Breast epithelium (tissue), 4 donors: ENCODE measurements around the gene RPN1. TPM values are rescaled to one million over a fixed set of nuclear protein-coding genes. Genes with fewer than 3 reads are reported as not detected.

ENCODE experiments used
- DNase-seq, 2 donors: peaks; one replicate each; pipeline ENCODE4 v3.0.0-alpha.2; 2019; ENCODE audit warnings: low spot score in 2 of 2
- H3K27ac ChIP-seq, 2 donors: fragments of 200-600 bp; sonication (generic) in 1 of 2; one replicate each; pipeline ENCODE4 v1.5.1; 2016 to 2019; ENCODE audit warnings: mild to moderate bottlenecking in 1 of 2
- H3K27me3 ChIP-seq, 2 donors: fragments of 200-600 bp; sonication (generic) in 1 of 2; one replicate each; pipeline versions ENCODE4 v1.5.1 to v1.6.0; 2017 to 2019; ENCODE audit warnings: control low read depth in 1 of 2, mild to moderate bottlenecking in 1 of 2
- H3K36me3 ChIP-seq: fragments of 200-600 bp; one replicate; pipeline ENCODE4 v1.5.1; 2019
- H3K4me1 ChIP-seq, 2 donors: fragments of 200-600 bp; sonication (generic); one replicate each; pipeline ENCODE4 v1.5.1; 2016 to 2019; ENCODE audit warnings: control low read depth in 1 of 2
- H3K4me3 ChIP-seq, 3 donors: fragments of 200-600 bp; sonication (generic); 1 replicate in 2 of 3; 2 replicates in 1 of 3; pipeline ENCODE4 v1.5.1; 2016 to 2019; ENCODE audit warnings: mild to moderate bottlenecking in 3 of 3, moderate library complexity in 2 of 3
- H3K9me3 ChIP-seq, 2 donors: fragments of 200-600 bp; sonication (generic) in 1 of 2; one replicate each; pipeline ENCODE4 v1.5.1; 2016 to 2019; ENCODE audit warnings: control low read depth in 1 of 2
- POLR2A ChIP-seq: fragments of 450-650 bp; IDR thresholded peaks from one replicate; pipeline ENCODE4 v1.6.1; 2016; ENCODE audit warnings: antibody characterized with exemption, mild to moderate bottlenecking, moderate library complexity
- POLR2AphosphoS5 ChIP-seq, 3 donors: sonication (generic); formaldehyde crosslinking; IDR thresholded peaks; one replicate each; pipeline ENCODE4 v1.6.1; 2017; ENCODE audit warnings: antibody characterized with exemption in 3 of 3
- intact Hi-C: fragments of 100-400 bp; cut with DNase I; formaldehyde crosslinking; loops from one replicate; pipeline ENCODE4 v1.15.1; 2023; ENCODE audit warnings: low total_unique reads
- total RNA-seq, 3 donors: library from RNA; depleted of rRNA; stranded (reverse); fragments of >200 nt; gene quantifications; one replicate each; pipeline ENCODE4 v1.1.0, GENCODE V29; 2016
- TF ChIP-seq, protein P1 (sequence below), 3 donors: fragments of 450-650 bp; IDR thresholded peaks; one replicate each; pipeline ENCODE4 v1.5.1; 2016 to 2017; ENCODE audit warnings: antibody characterized with exemption in 3 of 3, mild to moderate bottlenecking in 3 of 3, moderate library complexity in 3 of 3

RPN1 gene
- total RNA-seq, 3 donors from 2014 or later, result 237 to 285 (median 240) TPM

DNA sequence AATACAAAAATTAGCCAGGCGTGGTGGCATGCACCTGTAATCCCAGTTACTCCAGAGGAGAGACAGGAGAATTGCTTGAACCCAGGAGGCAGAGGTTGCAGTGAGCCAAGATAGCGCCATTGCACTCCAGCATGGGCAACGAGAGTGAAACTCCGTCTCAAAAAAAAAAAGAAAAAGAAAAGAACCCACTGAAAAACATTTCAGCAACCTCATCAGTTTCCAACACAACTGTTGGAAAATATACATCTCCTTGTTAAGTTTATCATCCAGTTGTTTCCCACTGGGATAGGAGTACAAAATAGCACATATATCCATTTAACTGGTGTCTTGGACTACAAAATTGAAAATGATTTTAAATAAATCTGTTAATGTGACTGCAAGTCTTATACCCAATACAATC is 2.2 kb downstream of the RPN1 start:
- peaks cover 0 to 12% of the 10 kb centered on the region in 2 donors for H3K4me1 ChIP-seq
- peak overlapping the region in 1 of 2 donors; percentile 98 for H3K27ac ChIP-seq
- no peaks in the 10 kb centered on the region for H3K36me3 ChIP-seq
- H3K27me3 ChIP-seq, result no peaks in the 10 kb centered on the region
- intact Hi-C loops, result no loop called here
- no peak for DNase-seq
- TF ChIP-seq POLR2A (no peak), POLR2AphosphoS5 (IDR thresholded peaks at IDR 0.05) (no peak)
- TF ChIP-seq, protein P1, sequence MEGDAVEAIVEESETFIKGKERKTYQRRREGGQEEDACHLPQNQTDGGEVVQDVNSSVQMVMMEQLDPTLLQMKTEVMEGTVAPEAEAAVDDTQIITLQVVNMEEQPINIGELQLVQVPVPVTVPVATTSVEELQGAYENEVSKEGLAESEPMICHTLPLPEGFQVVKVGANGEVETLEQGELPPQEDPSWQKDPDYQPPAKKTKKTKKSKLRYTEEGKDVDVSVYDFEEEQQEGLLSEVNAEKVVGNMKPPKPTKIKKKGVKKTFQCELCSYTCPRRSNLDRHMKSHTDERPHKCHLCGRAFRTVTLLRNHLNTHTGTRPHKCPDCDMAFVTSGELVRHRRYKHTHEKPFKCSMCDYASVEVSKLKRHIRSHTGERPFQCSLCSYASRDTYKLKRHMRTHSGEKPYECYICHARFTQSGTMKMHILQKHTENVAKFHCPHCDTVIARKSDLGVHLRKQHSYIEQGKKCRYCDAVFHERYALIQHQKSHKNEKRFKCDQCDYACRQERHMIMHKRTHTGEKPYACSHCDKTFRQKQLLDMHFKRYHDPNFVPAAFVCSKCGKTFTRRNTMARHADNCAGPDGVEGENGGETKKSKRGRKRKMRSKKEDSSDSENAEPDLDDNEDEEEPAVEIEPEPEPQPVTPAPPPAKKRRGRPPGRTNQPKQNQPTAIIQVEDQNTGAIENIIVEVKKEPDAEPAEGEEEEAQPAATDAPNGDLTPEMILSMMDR (IDR thresholded peaks at IDR 0.05), result no peak
- H3K4me3 ChIP-seq, result peak overlapping the region in 2 of 3 donors; percentile 74 to 100
- H3K9me3 ChIP-seq, result no peaks in the 10 kb centered on the region

DNA sequence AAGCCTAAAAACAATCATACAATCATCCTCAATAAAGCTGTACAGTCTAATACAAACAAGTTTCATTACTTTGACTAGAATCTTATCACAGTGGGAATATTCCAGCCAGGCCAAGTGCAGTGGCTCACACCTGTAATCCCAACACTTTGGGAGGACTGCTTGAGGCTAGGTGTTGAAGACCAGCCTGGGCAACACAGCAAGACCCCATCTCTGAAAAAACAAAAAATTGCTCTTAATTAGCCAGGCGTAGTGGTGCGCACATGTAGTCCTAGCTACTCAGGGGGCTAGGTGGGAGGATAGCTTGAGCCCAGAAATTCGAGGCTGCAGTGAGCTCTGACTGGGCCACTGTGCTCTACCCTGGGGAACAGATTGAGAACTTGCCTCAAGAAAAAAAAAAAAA is 3.3 kb downstream of the RPN1 start:
- TF ChIP-seq, protein P1 (IDR thresholded peaks at IDR 0.05), result no peak
- no peak overlapping the region for H3K27ac ChIP-seq
- peaks cover 0 to 12% of the 10 kb centered on the region in 2 donors for H3K4me1 ChIP-seq
- H3K4me3 ChIP-seq, result no peak overlapping the region
- no peaks in the 10 kb centered on the region for H3K36me3 ChIP-seq
- no peaks in the 10 kb centered on the region for H3K9me3 ChIP-seq
- H3K27me3 ChIP-seq, result no peaks in the 10 kb centered on the region
- intact Hi-C loops, result no loop called here
- no peak for DNase-seq

DNA sequence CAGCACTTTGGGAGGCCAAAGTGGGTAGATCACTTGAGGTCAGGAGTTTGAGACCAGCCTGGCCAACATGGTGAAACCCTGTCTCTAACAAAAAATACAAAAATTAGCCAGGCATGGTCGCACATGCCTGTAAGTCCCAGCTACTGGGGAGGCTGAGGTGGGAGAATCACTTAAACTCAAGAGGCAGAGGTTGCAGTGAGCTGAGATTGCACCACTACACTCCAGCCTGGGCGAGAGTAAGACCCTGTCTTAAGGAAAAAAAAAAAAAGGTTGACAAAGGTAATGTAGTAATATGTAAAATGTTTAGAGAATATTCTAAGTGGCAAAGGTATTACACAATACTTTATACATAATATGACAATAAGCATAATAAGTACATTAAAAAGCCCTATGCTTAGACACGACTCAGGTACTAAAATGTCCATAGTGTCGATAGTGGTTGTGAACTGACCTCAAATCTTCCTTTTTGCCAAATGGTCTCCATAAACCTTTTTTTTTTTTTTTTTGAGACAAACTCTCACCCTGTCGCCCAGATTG is 16.5 kb downstream of the RPN1 start:
- no peaks in the 10 kb centered on the region for H3K9me3 ChIP-seq

DNA sequence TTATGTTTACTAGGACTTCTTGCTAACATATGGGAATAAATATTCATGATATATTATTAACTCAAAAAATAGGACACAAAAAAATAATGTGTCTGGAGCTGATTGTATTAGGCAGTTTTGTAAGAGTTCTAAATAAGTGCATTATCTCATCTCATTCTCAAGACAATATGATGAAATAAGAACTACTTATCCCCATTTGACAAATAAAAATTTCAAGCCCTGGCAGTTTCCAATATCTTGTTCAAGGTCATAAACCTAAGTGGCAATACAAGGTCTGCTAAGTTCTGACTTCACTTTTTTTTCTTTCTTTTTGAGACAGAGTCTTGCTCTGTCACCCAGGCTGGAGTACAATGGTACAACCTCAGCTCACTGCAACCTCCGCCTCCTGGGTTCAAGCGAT is 18.3 kb downstream of the RPN1 start:
- intact Hi-C loops, result no loop called here
- Histone ChIP-seq H3K27me3 (no peaks in the 10 kb centered on the region), H3K4me3 (no peak overlapping the region), H3K9me3 (no peaks in the 10 kb centered on the region), H3K36me3 (no peaks in the 10 kb centered on the region), H3K4me1 (no peaks in the 10 kb centered on the region), H3K27ac (no peak overlapping the region)
- no peak for DNase-seq
- TF ChIP-seq, protein P1 (IDR thresholded peaks at IDR 0.05), result no peak
- TF ChIP-seq POLR2AphosphoS5 (IDR thresholded peaks at IDR 0.05) (no peak), POLR2A (no peak)

More for the DNA sequence above, 16.5 kb downstream of the RPN1 start:
- no peaks in the 10 kb centered on the region for H3K27me3 ChIP-seq
- no peaks in the 10 kb centered on the region for H3K4me1 ChIP-seq
- TF ChIP-seq POLR2A (no peak), POLR2AphosphoS5 (IDR thresholded peaks at IDR 0.05) (no peak)
- TF ChIP-seq, protein P1 (IDR thresholded peaks at IDR 0.05), result no peak
- no peak overlapping the region for H3K27ac ChIP-seq
- no peak overlapping the region for H3K4me3 ChIP-seq
- H3K36me3 ChIP-seq, result no peaks in the 10 kb centered on the region
- intact Hi-C loops, result no loop called here
- DNase-seq, result no peak

DNA sequence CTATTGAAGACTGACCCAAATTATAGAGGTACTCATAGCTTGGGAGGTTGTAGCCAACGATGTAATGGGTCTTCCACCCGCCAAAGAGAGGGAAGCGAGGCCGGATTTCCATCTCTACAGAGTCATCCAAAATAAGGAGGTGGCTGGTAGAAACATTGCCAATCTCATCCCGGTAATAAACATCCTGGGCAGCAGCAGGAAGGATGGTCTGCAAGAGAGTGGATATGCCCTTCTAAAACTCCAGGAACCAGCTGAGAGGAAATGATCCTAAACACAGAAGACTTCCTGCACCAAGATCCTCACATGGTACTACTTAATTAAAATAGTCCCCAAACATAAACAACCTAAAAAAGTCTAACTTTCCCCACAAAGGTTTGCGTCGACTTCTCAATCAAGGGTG is 20.7 kb downstream of the RPN1 start:
- no peak for DNase-seq

More for the DNA sequence above, 20.7 kb downstream of the RPN1 start:
- Histone ChIP-seq H3K9me3 (no peaks in the 10 kb centered on the region), H3K36me3 (peaks cover 14% of the 10 kb centered on the region), H3K27ac (no peak overlapping the region), H3K27me3 (no peaks in the 10 kb centered on the region), H3K4me1 (no peaks in the 10 kb centered on the region), H3K4me3 (no peak overlapping the region)
- intact Hi-C loops, result no loop called here
- TF ChIP-seq, protein P1 (IDR thresholded peaks at IDR 0.05), result no peak
- TF ChIP-seq POLR2A, result no peak
- TF ChIP-seq POLR2AphosphoS5 (IDR thresholded peaks at IDR 0.05), result no peak
